Astrocyte (in vitro differentiated cells and primary cell): ENCODE measurements around the gene SMCO3.

ENCODE experiments used
- EZH2 ChIP-seq: IDR thresholded peaks from 2 replicates; pipeline ENCODE4 v1.6.1; 2012; ENCODE audit warnings: mild to moderate bottlenecking, low read length, inconsistent platforms; ENCODE audit not compliant: insufficient read depth
- TF ChIP-seq, protein P1 (sequence below): IDR thresholded peaks from 2 replicates; pipeline ENCODE4 v1.5.1; 2011; ENCODE audit warnings: low read depth, mild to moderate bottlenecking, inconsistent platforms, low read length, moderate library complexity; ENCODE audit not compliant: insufficient read depth

- TF ChIP-seq, protein P1, sequence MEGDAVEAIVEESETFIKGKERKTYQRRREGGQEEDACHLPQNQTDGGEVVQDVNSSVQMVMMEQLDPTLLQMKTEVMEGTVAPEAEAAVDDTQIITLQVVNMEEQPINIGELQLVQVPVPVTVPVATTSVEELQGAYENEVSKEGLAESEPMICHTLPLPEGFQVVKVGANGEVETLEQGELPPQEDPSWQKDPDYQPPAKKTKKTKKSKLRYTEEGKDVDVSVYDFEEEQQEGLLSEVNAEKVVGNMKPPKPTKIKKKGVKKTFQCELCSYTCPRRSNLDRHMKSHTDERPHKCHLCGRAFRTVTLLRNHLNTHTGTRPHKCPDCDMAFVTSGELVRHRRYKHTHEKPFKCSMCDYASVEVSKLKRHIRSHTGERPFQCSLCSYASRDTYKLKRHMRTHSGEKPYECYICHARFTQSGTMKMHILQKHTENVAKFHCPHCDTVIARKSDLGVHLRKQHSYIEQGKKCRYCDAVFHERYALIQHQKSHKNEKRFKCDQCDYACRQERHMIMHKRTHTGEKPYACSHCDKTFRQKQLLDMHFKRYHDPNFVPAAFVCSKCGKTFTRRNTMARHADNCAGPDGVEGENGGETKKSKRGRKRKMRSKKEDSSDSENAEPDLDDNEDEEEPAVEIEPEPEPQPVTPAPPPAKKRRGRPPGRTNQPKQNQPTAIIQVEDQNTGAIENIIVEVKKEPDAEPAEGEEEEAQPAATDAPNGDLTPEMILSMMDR = no peak
- TF ChIP-seq EZH2 = no peak
Observed at GRCh38 chr12:14828892-14829291, 14.9 kb upstream of the SMCO3 start.
